GM12872 (cell line): ENCODE data around the gene DCLK2.

ENCODE experiments used
- TF ChIP-seq, protein P1 (sequence below): IDR thresholded peaks from 3 replicates; pipeline ENCODE4 v1.5.1; 2011; ENCODE audit warnings: low read depth, mild to moderate bottlenecking, low read length, moderate library complexity; ENCODE audit not compliant: insufficient read depth

Gene DCLK2

DNA sequence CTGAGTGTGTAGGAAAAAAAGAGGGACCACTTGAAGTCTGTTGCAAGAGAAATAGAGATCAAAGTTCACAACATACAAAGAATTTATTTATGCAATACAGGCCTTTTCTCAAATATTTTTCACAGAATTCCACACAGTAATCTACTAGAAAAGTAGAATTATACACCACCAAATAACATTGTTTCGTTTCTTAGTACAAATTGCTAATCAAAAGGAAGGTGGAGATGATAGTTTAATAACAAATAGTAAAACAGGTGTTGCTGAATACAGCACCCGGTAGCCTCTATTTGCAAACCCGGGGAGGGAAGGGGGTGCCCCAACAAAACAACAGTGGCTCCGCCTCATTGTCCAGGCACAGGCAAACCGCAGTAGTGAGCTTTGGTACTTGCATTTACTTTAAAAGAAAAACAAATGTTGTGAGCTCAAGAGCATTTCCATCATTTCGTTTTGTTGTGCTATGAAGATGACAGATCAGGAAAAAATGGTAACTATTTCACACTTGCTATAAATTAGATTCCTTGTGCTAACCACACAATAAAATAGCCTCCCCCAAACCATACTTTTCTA lies 186.4 kb downstream of the DCLK2 start:
- TF ChIP-seq, protein P1, sequence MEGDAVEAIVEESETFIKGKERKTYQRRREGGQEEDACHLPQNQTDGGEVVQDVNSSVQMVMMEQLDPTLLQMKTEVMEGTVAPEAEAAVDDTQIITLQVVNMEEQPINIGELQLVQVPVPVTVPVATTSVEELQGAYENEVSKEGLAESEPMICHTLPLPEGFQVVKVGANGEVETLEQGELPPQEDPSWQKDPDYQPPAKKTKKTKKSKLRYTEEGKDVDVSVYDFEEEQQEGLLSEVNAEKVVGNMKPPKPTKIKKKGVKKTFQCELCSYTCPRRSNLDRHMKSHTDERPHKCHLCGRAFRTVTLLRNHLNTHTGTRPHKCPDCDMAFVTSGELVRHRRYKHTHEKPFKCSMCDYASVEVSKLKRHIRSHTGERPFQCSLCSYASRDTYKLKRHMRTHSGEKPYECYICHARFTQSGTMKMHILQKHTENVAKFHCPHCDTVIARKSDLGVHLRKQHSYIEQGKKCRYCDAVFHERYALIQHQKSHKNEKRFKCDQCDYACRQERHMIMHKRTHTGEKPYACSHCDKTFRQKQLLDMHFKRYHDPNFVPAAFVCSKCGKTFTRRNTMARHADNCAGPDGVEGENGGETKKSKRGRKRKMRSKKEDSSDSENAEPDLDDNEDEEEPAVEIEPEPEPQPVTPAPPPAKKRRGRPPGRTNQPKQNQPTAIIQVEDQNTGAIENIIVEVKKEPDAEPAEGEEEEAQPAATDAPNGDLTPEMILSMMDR, result no peak

DNA sequence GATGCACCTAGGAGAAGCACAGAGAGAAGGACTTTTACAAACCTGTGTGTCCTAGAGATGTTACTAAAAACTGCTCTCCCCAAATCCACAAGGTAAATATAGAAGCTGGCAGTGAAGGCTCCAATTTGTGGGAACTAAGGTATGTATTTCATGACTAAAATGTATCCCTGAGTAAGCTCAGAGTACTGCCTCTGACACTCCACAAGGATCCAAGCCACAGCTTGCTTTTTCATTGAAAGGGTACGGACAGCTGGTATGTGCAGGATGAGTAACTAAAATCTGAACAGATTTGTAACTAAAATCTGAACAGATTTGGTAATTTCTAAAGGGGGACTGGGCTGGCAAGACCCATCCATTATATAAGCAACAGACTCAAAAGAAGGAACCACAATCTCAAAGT lies 187.6 kb downstream of the DCLK2 start:
- TF ChIP-seq, protein P1, result no peak

GRCh38 chr4:150268444-150268843 lies 190.2 kb downstream of the DCLK2 start:
- TF ChIP-seq, protein P1, result no peak

DNA sequence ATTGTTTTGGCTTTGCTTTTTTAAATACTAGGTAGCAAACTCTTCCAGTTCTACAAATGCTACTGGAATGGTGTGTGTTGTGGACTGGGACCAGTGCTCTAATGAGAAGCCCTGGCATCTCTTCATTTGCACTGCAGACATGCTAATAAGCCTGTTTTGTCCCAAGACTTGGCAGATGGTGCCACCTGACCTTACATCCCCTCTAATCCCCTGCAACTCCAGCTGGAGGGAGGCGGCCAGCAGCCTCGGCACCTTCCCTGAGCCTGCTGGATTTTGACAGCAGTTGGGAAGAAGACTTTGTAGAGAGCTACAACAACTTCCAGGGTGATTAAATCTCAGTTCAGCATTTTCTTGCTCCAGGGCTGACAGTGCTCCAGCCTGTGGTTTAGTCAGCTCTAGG lies 200.0 kb downstream of the DCLK2 start:
- TF ChIP-seq, protein P1, result no peak

DNA sequence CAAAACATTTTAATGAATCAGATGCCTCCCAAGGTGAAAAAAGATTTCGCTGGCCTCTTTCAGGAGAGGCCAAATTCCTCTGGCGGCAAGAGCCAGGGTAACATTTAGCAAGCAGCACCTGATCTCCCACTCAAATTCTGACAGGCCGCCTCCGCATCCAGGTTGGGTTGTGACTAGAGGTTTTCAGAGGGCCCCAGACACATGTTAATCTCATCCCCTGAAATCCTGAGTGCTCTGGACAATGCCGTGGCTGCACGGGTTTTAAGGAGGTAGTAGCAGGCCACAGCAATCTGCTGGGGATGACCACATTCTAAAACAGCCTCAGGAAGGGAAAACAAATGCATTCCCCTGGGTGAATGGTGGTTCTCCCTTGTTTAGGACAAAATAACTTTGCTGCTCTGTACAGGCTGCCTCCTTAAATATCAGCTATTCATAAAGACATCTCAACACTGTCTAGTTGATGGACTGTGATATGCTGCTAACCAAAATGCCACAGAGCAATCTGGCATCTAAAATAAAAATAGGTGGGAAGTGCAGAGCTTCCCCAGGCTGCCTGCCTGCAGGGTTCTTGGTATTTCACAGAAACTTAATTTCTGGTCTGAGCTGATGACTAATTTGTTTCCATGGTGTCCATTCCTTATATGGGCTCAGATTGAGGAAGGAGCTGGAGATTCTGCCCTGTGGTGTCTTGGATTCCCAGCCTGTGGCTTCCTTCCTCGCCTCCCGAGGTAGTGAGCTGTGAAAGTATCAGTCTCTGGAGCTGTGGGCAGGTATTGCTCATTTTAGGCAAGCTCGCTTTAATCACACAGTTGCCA lies 202.0 kb downstream of the DCLK2 start:
- TF ChIP-seq, protein P1, result no peak

DNA sequence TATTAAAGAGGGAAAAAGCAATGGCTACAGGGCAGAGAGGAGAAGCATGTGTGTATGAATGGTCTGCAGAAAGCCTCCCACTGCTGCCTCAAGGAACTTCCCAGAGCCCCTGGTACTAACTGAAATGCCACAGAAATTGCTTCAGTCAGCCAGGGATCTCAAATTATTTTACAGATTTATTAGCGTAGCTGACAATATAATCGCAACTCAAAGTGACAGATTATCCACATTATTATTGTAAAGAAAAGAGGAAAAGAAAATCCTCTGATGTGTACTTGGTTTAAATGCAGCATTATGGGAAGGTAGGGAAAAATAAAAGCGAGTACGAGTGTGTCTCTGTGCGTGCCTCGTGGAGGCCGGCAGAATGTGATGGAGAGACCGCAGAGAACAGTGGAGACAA lies 202.7 kb downstream of the DCLK2 start:
- TF ChIP-seq, protein P1, result no peak

DNA sequence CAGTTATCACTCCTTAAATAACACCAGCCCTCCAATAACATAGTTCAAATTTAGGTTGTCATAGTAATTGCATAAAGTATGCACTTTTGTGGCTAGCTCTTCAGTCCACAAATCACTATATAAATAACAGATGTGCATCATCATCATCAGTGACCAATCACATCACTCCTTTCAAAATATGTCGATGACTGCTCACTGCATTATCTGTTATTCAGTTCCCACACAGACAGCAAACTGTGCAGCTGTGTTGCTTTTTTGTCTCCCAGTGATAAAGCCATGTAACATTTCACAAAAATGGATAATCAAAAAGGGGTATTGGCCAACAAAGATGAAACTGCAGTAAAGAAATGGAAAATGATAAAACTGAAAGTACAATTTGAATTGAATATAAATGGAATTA lies 205.4 kb downstream of the DCLK2 start:
- TF ChIP-seq, protein P1, result no peak
